ENCODE measurements around the gene IGF2BP3. TPM values are rescaled to one million over a fixed set of nuclear protein-coding genes. Genes with fewer than 3 reads are reported as not detected.

Gene IGF2BP3
- total and polyA plus RNA-seq, 10 of the 15 experiments (the other 5 are each of a cell fraction or from before 2014, with no cell fraction given) = 4.6 to 61.2 (median 36.9) TPM

DNA sequence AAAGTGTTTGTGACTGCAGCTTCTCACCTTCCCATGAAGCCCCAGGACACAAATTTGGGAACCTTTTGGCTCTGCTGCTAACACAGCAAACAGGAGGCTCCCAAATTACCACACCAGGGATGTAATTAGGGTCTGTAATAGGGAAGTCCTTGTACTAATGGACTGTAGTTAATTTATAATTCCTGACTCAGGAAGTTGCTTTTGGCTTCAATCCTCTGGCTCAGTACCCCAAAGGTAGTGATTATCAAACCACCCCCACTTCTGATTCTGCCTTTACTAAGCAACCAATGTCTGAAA, 174.9 kb downstream of the IGF2BP3 start (continued):
- TF ChIP-seq, protein P1, sequence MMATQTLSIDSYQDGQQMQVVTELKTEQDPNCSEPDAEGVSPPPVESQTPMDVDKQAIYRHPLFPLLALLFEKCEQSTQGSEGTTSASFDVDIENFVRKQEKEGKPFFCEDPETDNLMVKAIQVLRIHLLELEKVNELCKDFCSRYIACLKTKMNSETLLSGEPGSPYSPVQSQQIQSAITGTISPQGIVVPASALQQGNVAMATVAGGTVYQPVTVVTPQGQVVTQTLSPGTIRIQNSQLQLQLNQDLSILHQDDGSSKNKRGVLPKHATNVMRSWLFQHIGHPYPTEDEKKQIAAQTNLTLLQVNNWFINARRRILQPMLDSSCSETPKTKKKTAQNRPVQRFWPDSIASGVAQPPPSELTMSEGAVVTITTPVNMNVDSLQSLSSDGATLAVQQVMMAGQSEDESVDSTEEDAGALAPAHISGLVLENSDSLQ (IDR thresholded peaks at IDR 0.05) = no peak
- no peak for TF ChIP-seq ZNF622 (IDR thresholded peaks at IDR 0.05)
- no peak for TF ChIP-seq RAD51 (IDR thresholded peaks at IDR 0.05)
- TF ChIP-seq, protein P2, sequence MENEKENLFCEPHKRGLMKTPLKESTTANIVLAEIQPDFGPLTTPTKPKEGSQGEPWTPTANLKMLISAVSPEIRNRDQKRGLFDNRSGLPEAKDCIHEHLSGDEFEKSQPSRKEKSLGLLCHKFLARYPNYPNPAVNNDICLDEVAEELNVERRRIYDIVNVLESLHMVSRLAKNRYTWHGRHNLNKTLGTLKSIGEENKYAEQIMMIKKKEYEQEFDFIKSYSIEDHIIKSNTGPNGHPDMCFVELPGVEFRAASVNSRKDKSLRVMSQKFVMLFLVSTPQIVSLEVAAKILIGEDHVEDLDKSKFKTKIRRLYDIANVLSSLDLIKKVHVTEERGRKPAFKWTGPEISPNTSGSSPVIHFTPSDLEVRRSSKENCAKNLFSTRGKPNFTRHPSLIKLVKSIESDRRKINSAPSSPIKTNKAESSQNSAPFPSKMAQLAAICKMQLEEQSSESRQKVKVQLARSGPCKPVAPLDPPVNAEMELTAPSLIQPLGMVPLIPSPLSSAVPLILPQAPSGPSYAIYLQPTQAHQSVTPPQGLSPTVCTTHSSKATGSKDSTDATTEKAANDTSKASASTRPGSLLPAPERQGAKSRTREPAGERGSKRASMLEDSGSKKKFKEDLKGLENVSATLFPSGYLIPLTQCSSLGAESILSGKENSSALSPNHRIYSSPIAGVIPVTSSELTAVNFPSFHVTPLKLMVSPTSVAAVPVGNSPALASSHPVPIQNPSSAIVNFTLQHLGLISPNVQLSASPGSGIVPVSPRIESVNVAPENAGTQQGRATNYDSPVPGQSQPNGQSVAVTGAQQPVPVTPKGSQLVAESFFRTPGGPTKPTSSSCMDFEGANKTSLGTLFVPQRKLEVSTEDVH (IDR thresholded peaks at IDR 0.05; ENCODE audit: low read depth, partially characterized antibody) = no peak

DNA sequence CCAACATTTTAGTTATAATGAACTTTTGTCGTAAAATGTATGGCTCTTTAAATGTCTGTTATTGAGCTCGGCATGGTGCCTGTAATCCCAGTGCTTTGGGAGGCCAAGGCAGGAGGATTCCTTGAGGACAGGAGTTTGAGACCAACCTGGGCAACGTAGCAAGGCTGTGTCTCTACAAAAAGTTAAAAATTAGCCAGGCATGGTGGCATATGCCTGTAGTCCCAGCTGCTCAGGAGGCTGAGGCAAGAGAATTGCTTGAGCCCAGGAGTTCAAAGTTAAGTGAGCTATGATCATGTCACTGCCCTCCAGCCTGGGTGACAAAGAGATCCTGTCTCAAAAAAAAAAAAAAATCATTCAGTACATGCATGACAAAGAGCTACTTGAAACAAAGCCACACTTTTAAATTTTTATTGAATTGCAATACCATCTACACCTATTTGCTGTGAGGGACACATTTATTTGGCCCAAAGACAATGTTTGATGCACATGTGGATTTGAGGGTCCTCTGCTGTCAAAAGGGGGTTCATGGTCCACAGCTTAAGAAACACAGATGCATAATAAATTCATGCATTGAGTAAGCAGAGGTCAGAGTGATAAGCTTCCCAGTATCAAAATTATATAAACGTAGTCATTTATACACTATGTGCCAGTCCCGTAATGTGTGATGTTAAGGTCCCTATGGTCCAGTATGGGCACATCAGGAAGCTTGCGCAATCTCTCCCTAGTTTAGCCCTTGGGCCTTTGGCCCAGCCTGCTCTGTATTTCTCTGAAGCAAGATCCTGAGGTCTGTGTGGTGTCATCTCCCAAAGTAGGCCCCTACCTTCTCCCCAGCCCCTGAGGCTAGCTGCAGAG, 175.5 kb downstream of the IGF2BP3 start:
- intact Hi-C loops (cut with micrococcal nuclease; ENCODE audit: unreplicated experiment) = no loop called here
- ATAC-seq (no peak), FAIRE-seq (no peak), DNase-seq (ENCODE audit: low read depth, low spot score) (no peak)
- Histone ChIP-seq H3K9ac (ENCODE audit: control insufficient read depth, insufficient read depth, low read length) (no peak overlapping the region), H3K79me2 (ENCODE audit: control insufficient read depth, insufficient read depth, low read length) (peaks cover 8% of the 10 kb centered on the region), H3K36me3 (ENCODE audit: control insufficient read depth in 2 of 2, insufficient read depth in 2 of 2, low read length in 1 of 2) (no peaks in the 10 kb centered on the region), H2AFZ (ENCODE audit: control insufficient read depth, low read depth, low read length) (no peak overlapping the region), H3K27ac (ENCODE audit: control insufficient read depth, insufficient read depth) (no peak overlapping the region), H3K4me2 (ENCODE audit: control insufficient read depth, insufficient read depth) (no peak overlapping the region), H3K9me3 (replicated peaks; ENCODE audit: control insufficient read depth, insufficient read depth, low read length) (no peaks in the 10 kb centered on the region; the same call in 2 of the 3 replicates), H3K4me3 (no peak overlapping the region), H4K20me1 (ENCODE audit: control insufficient read depth, insufficient read depth) (no peaks in the 10 kb centered on the region), H3K4me1 (ENCODE audit: control insufficient read depth, insufficient read depth, low read length) (0 out of 2 replicates have a peak, but pooled peaks cover 2% of the 10 kb centered on the region), H3K27me3 (replicated peaks in 1 of 2; ENCODE audit: control insufficient read depth in 2 of 2, insufficient read depth in 2 of 2, low read length in 1 of 2) (no peaks in the 10 kb centered on the region)
- CTCF ChIA-PET = interaction anchor here (0.6 to 1.9 kb wide), 9 partner anchors 10 to 71 kb away, joined by 3 to 10 read pairs (median 3); no protein-coding TSS in a partner anchor
- in situ Hi-C loops (cut with MboI) = no loop called here
- no TSS peak for BruUV-seq (replicated peaks)
- TF ChIP-seq TBL1XR1 (IDR thresholded peaks at IDR 0.05; ENCODE audit: low read depth, low read length) (no peak), SIX5 (IDR thresholded peaks at IDR 0.05; ENCODE audit: low read depth, low read length, severe bottlenecking) (no peak), ZNF622 (IDR thresholded peaks at IDR 0.05) (no peak), SRF (IDR thresholded peaks at IDR 0.05; ENCODE audit: low read depth in 2 of 2, low read length in 2 of 2) (no peak), CBX5 (IDR thresholded peaks at IDR 0.05; ENCODE audit: low read depth) (no peak), CREB1 (IDR thresholded peaks at IDR 0.05; ENCODE audit: low read depth) (no peak), FOXM1 (IDR thresholded peaks at IDR 0.05; ENCODE audit: low read depth, low read length) (no peak), NR2F1 (conservative IDR thresholded peaks at IDR 0.05) (no peak)
- TF ChIP-seq, protein P3, sequence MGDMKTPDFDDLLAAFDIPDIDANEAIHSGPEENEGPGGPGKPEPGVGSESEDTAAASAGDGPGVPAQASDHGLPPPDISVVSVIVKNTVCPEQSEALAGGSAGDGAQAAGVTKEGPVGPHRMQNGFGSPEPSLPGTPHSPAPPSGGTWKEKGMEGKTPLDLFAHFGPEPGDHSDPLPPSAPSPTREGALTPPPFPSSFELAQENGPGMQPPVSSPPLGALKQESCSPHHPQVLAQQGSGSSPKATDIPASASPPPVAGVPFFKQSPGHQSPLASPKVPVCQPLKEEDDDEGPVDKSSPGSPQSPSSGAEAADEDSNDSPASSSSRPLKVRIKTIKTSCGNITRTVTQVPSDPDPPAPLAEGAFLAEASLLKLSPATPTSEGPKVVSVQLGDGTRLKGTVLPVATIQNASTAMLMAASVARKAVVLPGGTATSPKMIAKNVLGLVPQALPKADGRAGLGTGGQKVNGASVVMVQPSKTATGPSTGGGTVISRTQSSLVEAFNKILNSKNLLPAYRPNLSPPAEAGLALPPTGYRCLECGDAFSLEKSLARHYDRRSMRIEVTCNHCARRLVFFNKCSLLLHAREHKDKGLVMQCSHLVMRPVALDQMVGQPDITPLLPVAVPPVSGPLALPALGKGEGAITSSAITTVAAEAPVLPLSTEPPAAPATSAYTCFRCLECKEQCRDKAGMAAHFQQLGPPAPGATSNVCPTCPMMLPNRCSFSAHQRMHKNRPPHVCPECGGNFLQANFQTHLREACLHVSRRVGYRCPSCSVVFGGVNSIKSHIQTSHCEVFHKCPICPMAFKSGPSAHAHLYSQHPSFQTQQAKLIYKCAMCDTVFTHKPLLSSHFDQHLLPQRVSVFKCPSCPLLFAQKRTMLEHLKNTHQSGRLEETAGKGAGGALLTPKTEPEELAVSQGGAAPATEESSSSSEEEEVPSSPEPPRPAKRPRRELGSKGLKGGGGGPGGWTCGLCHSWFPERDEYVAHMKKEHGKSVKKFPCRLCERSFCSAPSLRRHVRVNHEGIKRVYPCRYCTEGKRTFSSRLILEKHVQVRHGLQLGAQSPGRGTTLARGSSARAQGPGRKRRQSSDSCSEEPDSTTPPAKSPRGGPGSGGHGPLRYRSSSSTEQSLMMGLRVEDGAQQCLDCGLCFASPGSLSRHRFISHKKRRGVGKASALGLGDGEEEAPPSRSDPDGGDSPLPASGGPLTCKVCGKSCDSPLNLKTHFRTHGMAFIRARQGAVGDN (IDR thresholded peaks at IDR 0.05) = no peak
- RAD21 ChIA-PET (ENCODE audit: unreplicated experiment) = interaction anchor here (0.7 to 1.1 kb wide), 2 partner anchors 12 to 229 kb away, joined by 3 to 5 read pairs; no protein-coding TSS in a partner anchor
- POLR2A ChIA-PET = no interaction called here
- 76% methylated on average over 6 of the region's 6 CpGs for WGBS (ENCODE audit: insufficient coverage, insufficient replicate concordance, low lambda C conversion rate, missing lambda C conversion rate)
- SMC1A ChIA-PET (ENCODE audit: uncharacterized antibody, unreplicated experiment) = interaction anchor here (0.7 to 1.1 kb wide), 3 partner anchors 11 to 20 kb away, joined by 3 read pairs; no protein-coding TSS in a partner anchor

All from GM12878 (cell line).